DMS53 (cell line): ENCODE measurements around the gene LRRC49.
"Not testable (repeated sequence)": the region's sequence is repeated elsewhere in the genome, so short reads cannot be mapped to it uniquely, and the experiment has no call there.

ENCODE experiments used
- DNase-seq: peaks from one replicate; lab custom pipeline; 2025; lab: John Stamatoyannopoulos, UW

LRRC49 gene, protein sequence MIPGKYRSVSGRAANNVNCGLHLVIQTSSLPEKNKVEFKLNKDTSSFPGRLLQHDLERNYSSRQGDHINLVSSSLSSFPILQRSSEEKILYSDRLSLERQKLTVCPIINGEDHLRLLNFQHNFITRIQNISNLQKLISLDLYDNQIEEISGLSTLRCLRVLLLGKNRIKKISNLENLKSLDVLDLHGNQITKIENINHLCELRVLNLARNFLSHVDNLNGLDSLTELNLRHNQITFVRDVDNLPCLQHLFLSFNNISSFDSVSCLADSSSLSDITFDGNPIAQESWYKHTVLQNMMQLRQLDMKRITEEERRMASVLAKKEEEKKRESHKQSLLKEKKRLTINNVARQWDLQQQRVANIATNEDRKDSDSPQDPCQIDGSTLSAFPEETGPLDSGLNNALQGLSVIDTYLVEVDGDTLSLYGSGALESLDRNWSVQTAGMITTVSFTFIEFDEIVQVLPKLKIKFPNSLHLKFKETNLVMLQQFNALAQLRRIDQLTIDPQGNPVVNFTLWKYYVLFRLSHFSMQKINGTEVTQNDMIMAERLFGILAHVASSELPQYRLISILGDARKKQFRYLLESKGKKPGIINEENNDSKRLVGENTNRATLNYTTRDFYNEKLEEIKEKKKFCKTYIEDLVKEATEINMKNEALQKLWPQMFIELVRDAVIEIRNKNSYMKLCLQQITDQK

DNA sequence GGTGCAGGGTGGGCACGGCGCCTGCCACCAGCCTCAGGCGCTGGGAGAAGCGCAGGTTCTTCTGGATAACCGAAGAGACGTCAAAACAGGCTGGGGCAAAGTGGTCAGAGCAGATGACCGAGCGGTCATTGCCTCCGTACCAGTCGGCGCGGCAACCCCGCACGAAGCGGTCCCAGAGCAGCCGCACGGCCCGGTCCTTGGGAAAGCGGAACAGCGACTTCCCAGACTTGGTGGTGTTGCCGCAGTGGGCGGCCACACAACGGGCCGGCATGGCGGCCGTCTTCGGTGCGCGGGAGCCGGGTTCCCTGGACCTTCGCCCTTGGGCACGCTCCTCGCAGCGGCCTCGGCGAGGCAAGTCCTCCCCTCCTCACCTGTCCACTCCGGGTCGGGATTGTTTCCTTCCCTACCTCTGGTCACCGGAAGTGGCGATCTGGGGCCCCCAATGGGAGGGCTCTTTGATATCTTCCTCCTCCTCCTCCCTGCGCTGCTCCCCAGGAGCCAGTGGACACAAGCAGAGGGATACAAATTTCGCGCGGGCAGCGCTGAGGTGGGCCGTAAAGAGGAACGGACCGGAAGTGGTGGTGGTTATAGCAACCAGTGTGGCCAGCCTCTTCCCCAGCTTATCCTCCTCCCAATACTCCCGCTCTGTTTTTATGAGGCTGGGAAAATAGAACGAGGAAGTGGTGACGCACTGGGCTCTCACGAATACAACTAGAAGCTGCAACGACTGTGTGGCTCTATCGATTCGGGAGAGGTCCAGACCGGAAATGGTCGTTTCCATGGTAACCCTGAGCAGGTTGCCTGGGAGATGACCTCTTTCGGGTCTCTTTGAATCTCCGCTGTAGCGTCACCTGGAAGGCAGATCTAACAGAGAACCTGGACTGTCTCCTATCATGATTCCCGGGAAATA lies at the start of gene LRRC49, which contains the start of gene THAP10:
LRRC49 (plus strand) TSS at position 825 of the 910 bp plus-strand sequence; CDS start at position 894, 69 bp downstream.
THAP10 (minus strand) TSS at position 432 of the 910 bp plus-strand sequence; CDS start at position 271, 161 bp downstream.
- peak; percentile 96 for DNase-seq

DNA sequence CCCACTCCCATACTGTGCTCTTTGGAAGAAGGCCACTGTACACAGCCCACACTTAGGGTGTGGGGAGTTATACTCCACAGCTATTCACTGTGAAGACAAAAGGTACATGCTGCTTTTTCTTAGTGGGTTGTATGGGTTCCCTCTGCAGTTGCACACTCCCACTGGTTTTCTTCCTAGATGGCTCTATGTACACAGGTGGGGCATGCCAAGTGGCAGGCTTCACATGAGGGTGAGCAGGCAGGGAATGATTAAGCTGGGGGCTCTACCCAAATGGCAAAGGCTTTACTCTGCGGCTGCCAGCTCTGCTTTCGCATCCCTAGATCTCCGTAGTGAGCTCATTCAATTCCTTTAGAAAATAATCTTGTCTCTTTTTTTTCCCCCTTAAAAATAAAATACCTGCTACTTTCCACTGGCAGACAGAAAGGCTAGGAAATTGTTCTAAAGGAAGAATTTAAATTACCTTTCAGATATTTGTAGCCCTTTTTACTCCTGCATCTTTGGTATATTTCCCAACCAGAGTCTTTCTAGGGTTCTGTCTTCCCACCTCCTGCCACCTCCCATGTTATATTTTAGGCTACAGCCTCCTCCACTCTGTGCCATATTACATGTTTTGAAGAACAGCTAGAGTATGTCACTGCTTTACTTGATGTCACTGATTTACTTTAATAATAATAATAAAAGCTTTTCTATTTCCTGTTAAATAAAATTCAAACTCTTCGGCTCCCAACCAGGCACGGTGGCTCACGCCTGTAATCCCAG lies 46.8 kb upstream of the LRRC49 start:
- DNase-seq = no peak

DNA sequence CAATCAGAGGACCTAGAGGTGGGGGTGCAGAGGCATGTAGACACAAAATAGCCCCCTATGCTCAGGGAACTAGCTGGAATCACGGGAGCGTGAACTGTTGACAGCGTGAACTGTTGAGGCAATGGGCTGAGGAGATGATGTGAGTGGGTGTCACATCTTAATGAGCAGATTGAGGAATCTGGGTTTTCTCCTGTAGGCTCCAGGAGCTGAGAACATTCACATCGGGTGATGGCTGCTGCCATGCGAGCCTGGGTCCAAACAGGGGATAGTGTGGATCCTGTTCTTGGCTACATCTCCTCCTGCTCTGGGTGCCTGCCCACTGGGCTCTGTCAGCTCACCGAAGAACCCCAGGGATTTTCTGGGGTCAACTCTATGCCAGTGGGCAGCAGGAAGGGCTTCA lies 40.7 kb upstream of the LRRC49 start:
- DNase-seq = no peak

DNA sequence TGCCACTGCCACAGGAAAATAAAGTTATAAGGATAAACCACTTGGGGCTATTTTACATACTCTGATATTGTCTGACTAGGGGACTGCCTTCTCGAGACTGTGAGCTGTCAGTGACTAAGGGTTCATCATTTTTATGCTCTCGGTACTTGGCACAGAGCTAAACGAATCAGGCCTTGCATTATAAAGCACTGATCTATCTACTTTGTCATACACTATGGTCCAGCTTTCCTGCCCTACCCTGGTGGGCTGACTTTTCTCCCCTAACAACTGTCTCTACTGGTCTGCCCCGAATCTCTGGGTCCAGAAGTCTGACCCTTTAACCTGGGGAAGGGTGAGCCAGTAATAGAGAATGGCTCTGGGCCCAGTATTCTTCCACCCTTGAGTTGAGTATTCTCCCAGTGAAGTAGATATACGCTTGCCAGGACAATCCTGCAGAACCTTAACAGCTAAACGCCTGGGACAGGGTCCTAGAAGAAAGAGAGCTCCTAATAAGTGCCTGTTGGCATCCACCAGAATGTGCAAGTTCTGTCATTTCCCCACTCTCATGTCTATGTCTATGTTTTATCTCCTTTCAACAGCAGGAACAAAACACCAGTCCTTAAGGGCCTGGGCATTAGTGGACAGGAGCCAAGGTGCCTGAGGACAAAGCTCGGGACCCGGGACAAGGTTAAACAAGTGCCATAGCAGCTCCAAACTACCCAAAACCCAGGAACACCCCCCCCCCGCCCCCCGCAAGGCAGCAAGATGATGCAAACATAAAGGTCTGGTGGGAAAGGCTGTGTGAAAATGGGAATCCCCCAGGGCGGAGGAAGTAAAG lies 39.9 kb upstream of the LRRC49 start:
- DNase-seq = no peak

DNA sequence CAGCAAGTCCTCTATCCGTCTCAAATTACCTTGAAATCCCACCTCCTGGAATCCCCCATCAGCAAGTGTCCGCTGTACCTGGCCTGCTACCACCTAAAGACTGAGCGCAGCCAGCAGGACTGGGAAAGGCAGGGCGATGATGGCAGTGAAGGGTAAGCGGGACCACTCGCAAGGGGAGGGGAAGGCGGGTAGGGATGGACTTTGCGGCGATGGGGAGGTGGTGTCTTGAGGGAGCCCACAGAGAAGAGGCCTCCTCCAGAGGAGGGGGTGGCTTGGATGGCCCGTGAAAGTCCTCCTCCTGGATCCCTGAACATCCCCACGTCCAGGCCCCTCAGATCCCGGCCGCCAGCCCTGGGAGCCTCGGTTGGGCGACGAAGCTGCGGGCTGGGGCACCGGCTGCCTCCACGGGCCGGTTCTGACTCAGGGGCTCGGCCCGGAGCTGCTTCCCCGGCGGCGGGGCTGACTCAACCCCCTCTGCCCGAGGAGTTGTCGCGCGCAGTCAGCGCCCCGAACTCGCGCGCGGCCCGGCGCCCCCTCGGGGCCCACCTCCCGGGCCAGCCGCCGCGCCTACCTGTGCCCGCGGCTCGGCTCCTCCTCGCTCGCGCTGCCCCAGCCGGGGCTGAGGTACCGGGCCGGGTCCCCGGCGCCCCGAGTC lies 39.2 kb upstream of the LRRC49 start:
- peak; percentile 52 for DNase-seq

DNA sequence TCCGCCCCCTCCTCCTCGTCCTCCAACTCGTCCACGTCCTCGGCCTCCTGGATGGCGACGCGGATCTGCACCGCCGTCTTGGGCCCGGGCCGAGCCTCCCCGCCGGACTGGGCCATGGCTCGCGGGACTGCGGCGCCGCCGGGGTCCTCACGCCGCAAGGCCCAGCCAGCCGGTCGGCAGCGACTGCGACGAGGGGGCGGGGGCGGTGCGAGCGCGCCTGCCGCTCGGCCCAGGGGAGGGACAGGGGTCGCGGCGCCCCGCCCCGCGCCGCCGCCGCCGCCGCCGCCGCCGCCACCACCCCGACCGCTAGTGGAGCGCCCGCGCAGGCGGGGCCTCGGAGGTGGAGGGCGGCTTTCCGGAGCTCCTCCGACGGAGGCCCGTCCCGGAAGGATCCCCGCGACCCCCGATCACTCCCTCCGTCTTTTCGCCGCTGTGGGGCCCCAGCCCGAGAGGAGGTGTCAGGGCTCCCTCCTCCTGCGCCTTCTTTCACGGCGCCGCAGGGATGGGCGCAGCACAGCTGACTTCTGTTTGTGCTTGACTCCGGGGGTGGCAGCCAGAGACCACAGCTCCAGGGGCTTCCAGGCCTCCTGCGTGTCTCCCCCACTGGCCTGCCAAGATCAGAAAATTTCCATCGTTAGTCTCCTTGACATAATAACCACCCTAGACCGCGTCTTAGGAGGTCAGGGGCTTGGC lies 38.5 kb upstream of the LRRC49 start, which contains the start of gene LARP6:
LARP6 (minus strand) TSS at position 185 of the 693 bp plus-strand sequence; CDS start at position 116, 69 bp downstream.
- peak; percentile 77 for DNase-seq

DNA sequence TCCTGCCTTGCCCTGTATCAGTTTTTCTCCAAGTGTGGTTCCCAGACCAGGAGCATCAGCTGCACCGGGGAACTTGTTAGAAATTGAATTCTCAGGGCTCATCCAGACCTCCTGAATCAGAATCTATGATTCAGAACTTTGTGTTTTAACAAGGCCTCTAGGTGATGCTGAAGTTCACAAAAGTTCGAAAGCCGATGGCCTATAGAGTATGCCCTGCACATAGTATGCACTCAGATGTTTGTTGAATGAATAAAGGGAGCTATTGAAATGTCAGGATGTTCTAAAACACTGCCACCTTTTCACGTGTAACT lies 38.0 kb upstream of the LRRC49 start:
- peak; percentile 36 for DNase-seq

DNA sequence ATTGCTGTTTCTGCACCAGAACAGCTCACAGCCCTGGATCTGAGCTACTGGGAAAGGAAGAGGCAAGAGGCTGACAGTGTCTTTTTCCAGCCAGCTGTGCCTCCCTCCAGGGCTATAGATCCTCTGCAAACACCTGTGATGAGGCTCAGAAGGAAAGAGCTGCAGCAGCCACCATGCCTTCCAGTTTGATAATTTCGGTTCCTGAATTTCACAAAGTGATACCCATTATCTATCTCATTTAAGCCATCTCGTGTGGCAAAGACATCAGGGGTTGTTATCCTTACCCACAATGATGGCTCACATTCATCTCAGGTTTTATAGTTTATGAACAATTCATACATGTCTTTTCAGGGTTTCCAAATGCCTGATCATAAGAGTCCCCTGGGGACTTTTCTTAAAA lies 36.9 kb upstream of the LRRC49 start:
- no peak for DNase-seq

DNA sequence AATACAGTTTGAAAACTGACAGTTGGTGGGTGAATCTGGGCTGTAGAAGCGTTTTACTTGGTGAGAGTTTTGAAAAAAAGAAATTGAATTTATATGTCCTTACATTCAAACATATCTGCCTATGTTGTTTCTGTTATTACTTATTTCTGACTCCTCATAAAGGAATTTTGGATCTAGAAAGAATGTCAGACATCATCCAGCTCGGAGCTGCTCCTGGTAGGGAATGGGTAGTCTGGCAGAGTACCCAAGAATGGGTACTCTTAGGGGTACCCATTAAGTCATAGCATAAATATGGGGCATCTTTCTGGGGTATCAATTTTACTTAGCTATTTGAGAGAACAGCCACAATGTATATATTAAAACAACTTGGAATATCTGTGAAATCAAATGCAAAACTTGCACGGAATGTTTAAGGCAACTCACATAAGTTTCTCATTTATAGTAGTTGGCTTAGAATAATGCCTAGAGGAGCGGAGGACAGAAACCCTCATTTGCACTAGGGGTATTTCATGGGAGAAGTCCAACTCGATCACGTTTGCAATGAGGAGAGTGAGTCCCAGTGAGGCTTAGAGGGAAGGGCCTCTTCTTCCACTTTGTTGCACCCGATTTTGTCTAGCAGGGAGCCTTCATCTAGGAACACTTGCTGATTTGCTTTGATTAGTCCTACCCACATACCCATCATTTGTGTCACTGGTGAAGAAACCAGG lies 36.3 kb upstream of the LRRC49 start:
- DNase-seq = no peak

DNA sequence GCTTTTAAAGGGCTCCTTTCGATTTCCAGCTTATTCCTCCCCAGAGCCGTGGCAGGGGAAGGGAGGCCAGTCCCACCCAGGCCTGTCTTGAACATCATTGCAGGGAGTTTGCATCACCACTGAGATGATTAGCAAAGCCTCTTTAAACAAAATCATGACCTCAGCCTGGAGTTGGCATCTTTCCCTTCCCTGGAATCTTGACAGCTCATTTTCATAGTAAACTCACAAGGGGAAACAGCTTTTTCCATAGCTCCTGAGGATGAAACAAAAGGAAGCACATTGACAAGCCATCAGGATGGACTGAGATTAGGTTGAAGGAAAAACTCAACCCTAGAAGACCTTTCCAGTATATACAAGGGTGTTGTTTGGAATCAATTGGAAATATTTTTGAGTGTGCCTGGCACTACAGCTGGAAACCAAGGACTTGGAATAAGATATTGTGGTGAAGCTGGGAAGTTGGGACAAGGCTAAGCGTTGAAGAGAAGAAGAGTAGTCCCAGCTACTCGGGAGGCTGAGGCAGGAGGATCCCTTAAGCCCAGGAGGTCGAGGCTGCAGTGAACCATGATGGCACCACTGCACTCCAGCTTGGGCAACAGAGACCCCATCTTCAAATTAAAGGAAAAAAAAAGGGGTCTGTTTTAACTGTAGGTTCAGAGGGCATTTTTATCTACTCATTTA lies 35.6 kb upstream of the LRRC49 start:
- DNase-seq = no peak

DNA sequence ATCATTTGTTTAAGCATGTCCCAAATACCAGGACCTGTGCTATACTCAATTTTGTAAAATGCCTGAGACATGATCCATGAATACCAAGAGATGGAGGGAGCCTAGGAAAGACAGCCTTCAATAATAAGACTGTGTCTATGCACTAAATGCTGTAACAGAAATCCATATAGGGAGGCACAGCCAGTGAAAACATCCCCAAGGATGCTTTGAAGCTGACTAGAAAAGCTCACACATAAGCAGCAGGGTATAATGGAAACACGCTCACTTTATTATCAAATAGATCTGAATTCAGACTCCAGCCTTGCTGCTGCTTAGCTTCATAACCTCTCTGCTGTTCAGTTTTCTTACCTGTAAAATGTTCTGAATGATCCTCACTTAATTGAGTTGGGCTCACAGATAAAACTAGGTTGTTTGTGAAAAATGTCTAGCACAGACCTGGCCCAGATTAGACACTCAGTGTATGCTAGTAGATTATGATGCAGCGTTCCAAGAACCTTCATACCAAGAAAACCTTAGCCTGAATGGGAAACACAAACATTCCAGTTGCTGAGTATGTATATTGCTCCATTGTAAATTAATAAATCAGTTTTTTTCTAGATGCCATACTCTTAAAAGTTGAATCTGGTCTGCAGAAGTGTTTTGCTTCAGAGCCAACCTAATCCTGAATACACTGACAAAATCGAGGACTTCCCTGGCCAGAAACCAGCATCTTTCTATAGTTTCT lies 34.9 kb upstream of the LRRC49 start:
- DNase-seq = no peak

DNA sequence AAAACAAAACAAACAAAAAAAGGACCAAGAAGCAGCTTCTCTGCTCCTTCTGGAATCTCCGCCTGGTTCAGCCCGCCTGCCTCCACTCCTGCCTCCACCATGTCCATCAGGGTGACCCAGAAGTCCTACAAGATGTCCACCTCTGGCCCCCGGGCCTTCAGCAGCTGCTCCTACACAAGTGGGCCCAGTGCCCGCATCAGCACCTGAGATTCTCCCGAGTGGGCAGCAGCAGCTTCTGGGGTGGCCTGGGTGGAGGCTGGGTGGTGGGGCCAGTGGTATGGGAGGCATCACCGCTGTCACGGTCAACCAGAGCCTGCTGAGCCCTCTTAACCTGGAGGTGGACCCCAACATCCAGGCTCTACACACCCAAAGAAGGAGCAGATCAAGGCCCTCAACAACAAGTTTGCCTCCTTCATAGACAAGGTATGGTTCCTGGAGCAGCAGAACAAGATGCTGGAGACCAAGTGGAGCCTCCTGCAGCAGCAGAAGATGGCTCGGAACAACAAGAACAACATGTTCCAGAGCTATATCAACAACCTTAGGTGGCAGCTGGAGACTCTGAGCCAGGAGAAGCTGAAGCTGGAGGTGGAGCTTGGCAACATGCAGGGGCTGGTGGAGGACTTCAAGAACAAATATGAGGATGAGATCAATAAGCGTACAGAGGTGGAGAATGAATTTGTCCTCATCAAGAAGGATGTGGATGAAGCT lies 33.9 kb upstream of the LRRC49 start:
- not testable (repeated sequence) for DNase-seq

DNA sequence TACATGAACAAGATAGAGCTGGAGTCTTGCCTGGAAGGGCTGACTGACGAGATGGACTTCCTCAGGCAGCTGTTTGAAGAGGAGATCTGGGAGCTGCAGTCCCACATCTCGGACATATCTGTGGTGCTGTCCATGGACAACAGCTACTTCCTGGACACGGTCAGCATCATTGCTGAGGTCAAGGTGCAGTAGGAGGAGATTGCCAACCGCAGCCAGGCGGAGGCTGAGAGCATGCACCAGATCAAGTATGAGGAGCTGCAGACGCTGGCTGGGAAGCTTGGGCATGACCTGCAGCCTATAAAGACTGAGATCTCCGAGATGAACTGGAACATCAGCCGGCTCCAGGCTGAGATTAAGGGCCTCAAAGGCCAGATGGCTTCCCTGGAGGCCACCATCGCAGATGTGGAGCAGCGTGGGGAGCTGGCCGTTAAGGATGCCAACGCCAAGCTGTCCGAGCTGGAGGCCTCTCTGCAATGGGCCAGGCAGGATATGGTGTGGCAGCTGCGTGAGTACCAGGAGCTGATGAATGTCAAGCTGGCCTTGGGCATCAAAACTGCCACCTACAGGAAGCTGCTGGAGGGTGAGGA lies 33.2 kb upstream of the LRRC49 start:
- DNase-seq = no peak

DNA sequence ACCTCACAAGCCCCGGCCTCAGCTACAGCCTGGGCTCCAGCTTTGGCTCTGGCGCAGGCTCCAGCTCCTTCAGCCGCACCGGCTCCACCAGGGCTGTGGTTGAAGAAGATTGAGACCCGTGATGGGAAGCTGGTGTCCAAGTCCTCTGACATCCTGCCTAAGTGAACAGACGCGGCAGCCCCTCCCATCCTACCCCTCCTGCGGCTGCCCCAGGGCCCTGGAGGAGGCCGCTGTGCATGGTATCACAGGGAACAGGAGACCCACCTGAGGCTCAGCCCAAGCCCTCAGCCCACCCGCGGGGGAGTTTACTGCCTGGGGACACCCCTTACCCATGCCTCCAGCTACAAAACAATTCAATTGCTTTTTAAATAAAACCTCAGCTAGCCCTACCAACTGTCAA lies 32.6 kb upstream of the LRRC49 start:
- DNase-seq = no peak

DNA sequence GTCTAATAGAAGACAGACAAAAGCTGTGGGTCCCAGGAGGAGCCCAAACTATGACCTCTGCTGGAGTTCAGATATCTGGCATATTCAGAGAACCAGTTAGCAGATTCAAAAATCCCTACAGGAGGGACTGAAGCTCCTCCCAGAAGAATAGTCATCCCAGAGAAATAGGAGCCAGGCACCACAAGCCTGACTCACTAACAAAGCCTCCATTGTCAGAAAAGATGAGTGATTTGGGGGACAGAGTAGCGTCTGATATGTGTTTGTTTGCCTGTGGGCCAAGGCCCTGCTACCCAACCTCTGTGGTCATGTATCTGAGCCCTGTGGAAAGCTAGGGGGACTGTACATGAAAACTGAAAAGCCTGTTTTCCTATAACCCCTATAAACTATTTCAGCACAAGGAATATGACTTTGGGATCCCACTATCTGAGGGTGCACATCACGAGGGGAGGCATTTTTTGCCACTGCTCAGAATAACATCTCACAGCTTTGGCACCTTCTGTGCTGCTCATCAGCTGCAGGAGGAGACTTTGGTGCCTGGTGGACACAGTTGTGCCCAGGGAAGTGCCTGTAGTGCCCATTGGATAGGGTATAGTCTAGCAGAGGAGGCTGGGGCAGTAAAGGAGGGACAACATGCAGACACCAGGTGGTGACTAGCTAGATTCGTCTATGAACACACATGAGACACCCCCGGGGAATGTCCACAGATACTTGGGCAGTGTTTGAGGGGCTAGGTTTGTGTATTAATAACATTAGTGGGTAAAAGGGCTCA lies 29.0 kb upstream of the LRRC49 start:
- no peak for DNase-seq
